Skeletal muscle cell (primary cell): ENCODE results near the gene VEGFB.

Source experiments
- DNase-seq: peaks from one replicate; pipeline ENCODE4 v3.0.0-alpha.2; 2010; ENCODE audit warnings: low read depth
- H3K4me3 ChIP-seq: 2 replicates; pipeline ENCODE4 v1.5.1; 2011; ENCODE audit warnings: low read depth, mild to moderate bottlenecking, control low read depth, low read length, moderate library complexity

VEGFB gene

GRCh38 chr11:64230171-64230984 lies 4.0 kb upstream of the VEGFB start, which contains the start of gene DNAJC4:
TSS of gene DNAJC4 (plus strand) at chr11:64230548. CDS start at chr11:64230855, 307 bp downstream.
- no peak for DNase-seq
- H3K4me3 ChIP-seq: peak within 1 kb of the TSS; percentile 73

GRCh38 chr11:64230985-64231365 lies 3.4 kb upstream of the VEGFB start:
- peak overlapping the region; percentile 73 for H3K4me3 ChIP-seq
- no peak for DNase-seq

GRCh38 chr11:64231546-64231945 lies 2.8 kb upstream of the VEGFB start:
- H3K4me3 ChIP-seq: no peak overlapping the region
- no peak for DNase-seq

- no peak overlapping the region for H3K4me3 ChIP-seq
- no peak for DNase-seq
Observed at GRCh38 chr11:64232182-64232966, 2.0 kb upstream of the VEGFB start.

- no peak for DNase-seq
- no peak overlapping the region for H3K4me3 ChIP-seq
Observed at GRCh38 chr11:64232967-64233315, 1.4 kb upstream of the VEGFB start.

- DNase-seq: no peak
- peak overlapping the region; percentile 71 for H3K4me3 ChIP-seq
Observed at GRCh38 chr11:64234647-64235379, 429 bp downstream of the VEGFB start.

GRCh38 chr11:64235437-64236161 lies 1.2 kb downstream of the VEGFB start:
- DNase-seq: no peak
- H3K4me3 ChIP-seq: peak overlapping the region; percentile 71

GRCh38 chr11:64237484-64237951 lies 3.1 kb downstream of the VEGFB start:
- no peak overlapping the region for H3K4me3 ChIP-seq
- no peak for DNase-seq

GRCh38 chr11:64238076-64238475 lies 3.7 kb downstream of the VEGFB start:
- H3K4me3 ChIP-seq: no peak overlapping the region
- DNase-seq: no peak

GRCh38 chr11:64238999-64239398 lies 4.6 kb downstream of the VEGFB start:
- no peak for DNase-seq
- H3K4me3 ChIP-seq: no peak overlapping the region

- peak overlapping the region; percentile 84 for H3K4me3 ChIP-seq
- no peak for DNase-seq
Observed at GRCh38 chr11:64239662-64240434, 5.5 kb downstream of the VEGFB start.

- H3K4me3 ChIP-seq: peak within 1 kb of the TSS; percentile 84
- DNase-seq: peak; percentile 89
Observed at GRCh38 chr11:64240435-64241240, 6.3 kb downstream of the VEGFB start, which contains the start of gene FKBP2. TSS of gene FKBP2 (plus strand) at chr11:64241095. CDS start at chr11:64242388, 1,293 bp downstream.

GRCh38 chr11:64241241-64241490 lies 6.8 kb downstream of the VEGFB start:
- H3K4me3 ChIP-seq: peak overlapping the region; percentile 84
- peak; percentile 95 for DNase-seq

- H3K4me3 ChIP-seq: peak overlapping the region; percentile 84
- DNase-seq: no peak
Observed at GRCh38 chr11:64241491-64242374, 7.3 kb downstream of the VEGFB start.

- peak overlapping the region; percentile 84 for H3K4me3 ChIP-seq
- no peak for DNase-seq
Observed at GRCh38 chr11:64243236-64243854, 9.0 kb downstream of the VEGFB start.

- peak overlapping the region; percentile 7 for H3K4me3 ChIP-seq
- no peak for DNase-seq
Observed at GRCh38 chr11:64244107-64244506, 9.7 kb downstream of the VEGFB start.

- H3K4me3 ChIP-seq: peak overlapping the region; percentile 91
- no peak for DNase-seq
Observed at GRCh38 chr11:64244966-64245365, 10.6 kb downstream of the VEGFB start.
